22Rv1 (cell line): ENCODE measurements around the gene ANKRD13C.
"Not testable (repeated sequence)": the region's sequence is repeated elsewhere in the genome, so short reads cannot be mapped to it uniquely, and the experiment has no call there.

ENCODE experiments used
- CTCF ChIP-seq: fragments of 450-650 bp; IDR thresholded peaks from 2 replicates; pipeline ENCODE4 v1.5.1; 2017; ENCODE audit warnings: mild to moderate bottlenecking
- ZFX ChIP-seq: fragments of 450-650 bp; IDR thresholded peaks from 2 replicates; pipeline ENCODE4 v1.6.1; 2017; ENCODE audit warnings: antibody characterized with exemption, borderline replicate concordance

- TF ChIP-seq CTCF, ZFX: not testable (repeated sequence)
These were observed 4.7 kb downstream of the ANKRD13C start for GRCh38 chr1:70349799-70350198.
